Fibroblast of peridontal ligament (primary cell): ENCODE data around the gene CYP27B1.
A peak's percentile ranks its signal among the peaks of the same experiment; 100 is the strongest.

Experiments
- DNase-seq: peaks from one replicate; pipeline ENCODE4 v3.0.0-alpha.2; 2010; ENCODE audit errors: extremely low read depth

CYP27B1 gene

GRCh38 chr12:57735952-57736740, 30.7 kb downstream of the CYP27B1 start:
- no peak for DNase-seq

GRCh38 chr12:57735198-57735855, 31.6 kb downstream of the CYP27B1 start:
- no peak for DNase-seq

GRCh38 chr12:57734591-57734990, 32.3 kb downstream of the CYP27B1 start:
- DNase-seq, result no peak

- no peak for DNase-seq
These were observed 33.0 kb downstream of the CYP27B1 start for GRCh38 chr12:57733928-57734327.

- DNase-seq, result no peak
These were observed 33.9 kb downstream of the CYP27B1 start for GRCh38 chr12:57732726-57733593.

- DNase-seq, result no peak
These were observed 34.6 kb downstream of the CYP27B1 start for GRCh38 chr12:57732270-57732669.

- DNase-seq, result no peak
These were observed 35.3 kb downstream of the CYP27B1 start for GRCh38 chr12:57731411-57732080.

GRCh38 chr12:57730336-57731067, 36.4 kb downstream of the CYP27B1 start:
- no peak for DNase-seq

GRCh38 chr12:57729321-57729844, 37.5 kb downstream of the CYP27B1 start:
- DNase-seq, result no peak

- DNase-seq, result no peak
These were observed 39.0 kb downstream of the CYP27B1 start for GRCh38 chr12:57727758-57728395.

- no peak for DNase-seq
These were observed 39.8 kb downstream of the CYP27B1 start for GRCh38 chr12:57726884-57727757.

GRCh38 chr12:57726151-57726883, 40.6 kb downstream of the CYP27B1 start:
- peak; percentile 84 for DNase-seq

GRCh38 chr12:57725851-57726150, 41.1 kb downstream of the CYP27B1 start:
- DNase-seq, result no peak

- no peak for DNase-seq
These were observed 41.7 kb downstream of the CYP27B1 start for GRCh38 chr12:57724936-57725740.

- DNase-seq, result no peak
These were observed 42.6 kb downstream of the CYP27B1 start for GRCh38 chr12:57724003-57724935.

- DNase-seq, result no peak
These were observed 43.3 kb downstream of the CYP27B1 start for GRCh38 chr12:57723630-57723962.
